HS-27A (cell line): ENCODE data around the gene GLS.

Experiments
- DNase-seq: peaks from one replicate; pipeline ENCODE4 v3.0.0-alpha.2; 2012; ENCODE audit warnings: low read depth, missing footprints

Gene GLS

DNA sequence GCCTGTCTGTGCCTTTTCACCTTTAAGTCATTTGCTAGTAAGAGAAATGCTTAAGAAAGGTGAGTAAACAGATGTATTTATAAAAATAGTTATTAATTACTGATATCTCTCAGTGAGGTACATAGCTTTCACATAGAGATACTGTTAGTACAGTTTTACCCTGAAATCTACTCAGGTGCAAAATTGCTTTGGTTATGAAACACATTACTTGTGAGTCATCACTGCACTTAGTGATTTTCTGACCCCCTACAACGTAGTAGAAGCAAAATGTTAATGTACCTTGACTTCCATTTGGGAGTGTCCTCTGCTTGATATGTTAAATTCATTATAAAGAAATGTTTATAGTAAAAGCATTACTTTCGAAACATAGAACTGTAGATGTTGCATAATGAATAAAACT is 6.5 kb downstream of the GLS start:
- DNase-seq: no peak

- DNase-seq: no peak
Observed at GRCh38 chr2:190888449-190888848, 7.8 kb downstream of the GLS start.

GRCh38 chr2:190889175-190889943 is 8.7 kb downstream of the GLS start:
- DNase-seq: no peak

DNA sequence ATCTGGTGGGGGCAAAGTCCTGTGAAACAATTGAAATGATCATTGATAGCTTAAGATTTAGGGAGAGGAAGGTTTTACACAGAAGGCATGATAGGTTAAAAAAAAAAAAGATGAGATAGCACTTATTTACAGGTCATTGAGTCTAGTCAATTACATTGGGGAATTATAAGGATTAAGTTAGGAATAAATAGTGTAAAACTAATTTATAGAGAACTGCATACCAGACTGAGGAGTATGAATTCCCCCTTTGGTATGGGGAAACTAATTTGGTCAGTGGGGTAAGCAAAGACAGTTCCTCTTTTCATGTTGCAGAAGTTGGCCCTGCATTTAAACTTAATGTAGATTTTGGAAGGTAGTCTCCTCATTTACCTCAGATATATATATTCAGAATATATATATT is 10.8 kb downstream of the GLS start:
- DNase-seq: no peak

DNA sequence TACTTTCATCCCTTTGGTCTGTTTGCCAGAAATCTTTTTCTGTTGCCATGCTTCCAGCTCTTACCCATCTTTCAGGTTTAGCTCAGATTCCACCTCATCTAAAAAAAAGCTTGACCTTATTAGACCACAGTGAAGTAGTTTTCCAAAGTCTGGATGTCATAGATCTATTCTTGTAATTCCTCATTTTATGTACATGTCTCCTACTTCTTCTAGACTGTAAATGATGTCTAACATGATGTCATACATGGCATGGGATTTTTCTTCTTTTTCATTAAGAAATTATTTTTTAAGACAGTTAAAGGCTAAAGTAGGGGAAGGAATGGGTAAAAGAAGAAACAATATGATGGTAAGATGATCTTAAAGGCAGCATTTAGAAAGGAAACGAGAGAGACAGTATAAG is 11.3 kb downstream of the GLS start:
- DNase-seq: no peak

GRCh38 chr2:190893157-190893556 is 12.5 kb downstream of the GLS start:
- no peak for DNase-seq

DNA sequence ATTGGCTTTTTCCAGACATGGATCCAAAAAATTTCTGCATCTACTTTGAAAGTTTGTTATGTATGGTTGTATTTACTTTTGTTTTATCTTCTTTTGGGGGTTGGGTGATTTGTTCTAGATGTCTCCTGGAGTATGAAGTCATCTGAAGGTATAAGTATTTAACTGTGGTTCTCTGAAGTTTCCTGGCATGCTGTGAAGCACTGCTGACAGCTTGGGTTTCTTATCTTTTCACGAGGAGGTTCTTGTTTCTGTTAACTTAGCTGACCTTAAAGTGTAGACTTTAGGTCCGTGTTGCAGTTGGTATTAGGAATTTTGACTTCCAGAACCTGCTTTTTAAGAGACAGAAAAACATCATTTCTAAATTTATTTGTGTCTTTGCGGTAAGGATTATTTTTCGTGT is 15.9 kb downstream of the GLS start:
- no peak for DNase-seq

- no peak for DNase-seq
Observed at GRCh38 chr2:190903693-190904450, 23.3 kb downstream of the GLS start.

GRCh38 chr2:190904640-190905261 is 24.1 kb downstream of the GLS start:
- no peak for DNase-seq

DNA sequence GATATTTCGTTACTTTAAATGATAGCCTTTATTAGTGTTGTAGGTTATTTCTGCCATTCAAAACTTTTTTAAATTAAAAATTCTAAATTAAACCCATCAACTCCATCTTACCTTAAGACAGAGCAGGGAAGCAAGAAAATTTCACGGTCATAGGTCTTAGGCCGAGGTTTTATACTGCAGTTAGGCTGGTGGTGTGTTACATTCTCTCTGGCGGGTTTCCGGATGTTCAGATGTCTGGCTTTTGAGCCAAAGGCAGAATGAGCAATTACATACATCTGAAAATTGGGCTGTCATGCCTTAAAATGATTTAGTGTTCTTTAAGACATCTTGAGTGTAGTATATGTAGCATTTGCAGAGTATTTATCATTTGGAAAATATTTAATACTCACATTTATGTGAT is 27.9 kb downstream of the GLS start:
- DNase-seq: no peak

DNA sequence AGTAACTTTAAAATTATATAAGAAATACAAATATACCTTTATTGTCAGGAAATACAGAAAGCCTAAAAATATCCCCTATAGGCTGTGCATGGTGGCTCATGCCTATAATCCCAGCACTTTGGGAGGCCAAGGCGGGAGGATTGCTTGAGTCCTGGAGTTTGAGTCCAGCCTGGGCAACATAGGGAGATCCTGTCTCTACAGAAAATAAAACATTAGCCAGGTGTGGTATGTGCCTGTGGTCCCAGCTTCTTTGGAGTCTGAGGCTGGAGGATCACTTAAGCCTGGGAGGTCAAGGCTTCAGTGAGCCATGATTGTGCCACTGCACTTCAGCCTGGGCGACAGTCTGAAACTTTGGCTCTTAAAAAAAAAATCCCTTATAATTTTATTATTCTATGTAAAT is 29.1 kb downstream of the GLS start:
- no peak for DNase-seq

DNA sequence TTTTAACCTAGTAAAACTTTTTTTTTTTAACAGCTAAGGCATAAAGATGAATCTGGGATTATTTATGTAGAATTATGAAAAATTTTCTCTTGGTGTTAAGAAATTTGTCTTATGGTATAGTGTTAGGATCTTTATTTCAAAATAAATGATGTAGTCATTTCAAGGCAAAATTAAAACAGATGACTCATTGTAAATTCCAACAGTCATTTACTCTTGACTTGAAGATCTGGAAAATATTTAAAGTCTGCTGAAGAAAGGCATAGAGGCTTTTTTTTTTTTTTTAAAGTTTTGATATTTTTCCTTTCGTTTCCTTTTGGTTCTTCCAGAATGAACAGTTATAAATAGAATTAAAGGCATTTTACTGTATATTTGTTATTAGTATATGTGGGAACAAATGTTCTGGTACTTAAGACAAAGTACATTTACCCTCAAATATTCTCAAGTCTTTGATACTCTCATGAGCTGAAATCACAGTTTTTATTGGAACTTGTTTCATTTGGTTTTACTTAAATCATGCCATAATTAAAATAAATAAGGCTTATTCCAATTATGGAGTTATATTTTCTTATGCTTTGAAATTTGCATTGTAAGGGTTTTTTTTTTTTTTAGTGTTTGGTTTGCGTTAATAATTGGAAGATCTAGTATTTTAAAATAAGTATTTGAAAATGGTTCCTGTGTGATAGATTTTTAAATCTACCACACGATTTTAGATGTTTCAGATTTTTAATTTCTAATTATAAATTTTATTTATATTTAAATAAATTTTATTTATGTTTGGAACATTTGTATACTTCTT is 29.9 kb downstream of the GLS start:
- DNase-seq: no peak

- no peak for DNase-seq
Observed at GRCh38 chr2:190911813-190912212, 31.2 kb downstream of the GLS start.

GRCh38 chr2:190912726-190913125 is 32.1 kb downstream of the GLS start:
- no peak for DNase-seq

DNA sequence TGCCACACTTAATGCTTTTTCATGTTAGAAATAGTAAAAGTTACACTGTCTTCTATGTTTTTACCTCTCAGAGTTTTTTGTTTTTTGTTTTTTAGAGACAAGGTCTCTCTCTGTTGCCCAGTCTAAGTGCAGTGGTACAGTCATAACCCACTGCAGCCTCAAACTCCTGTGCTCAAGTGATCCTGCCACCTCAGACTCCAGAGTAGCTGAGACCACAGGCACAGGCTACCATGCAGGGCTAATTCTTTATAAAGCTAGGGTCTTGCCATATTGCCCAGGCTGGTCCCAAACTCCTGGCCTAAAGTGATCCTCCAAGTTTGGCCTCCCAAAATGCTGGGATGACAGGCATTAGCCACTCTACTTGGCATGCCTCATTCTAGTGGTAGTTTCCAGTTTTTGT is 33.1 kb downstream of the GLS start:
- DNase-seq: no peak

DNA sequence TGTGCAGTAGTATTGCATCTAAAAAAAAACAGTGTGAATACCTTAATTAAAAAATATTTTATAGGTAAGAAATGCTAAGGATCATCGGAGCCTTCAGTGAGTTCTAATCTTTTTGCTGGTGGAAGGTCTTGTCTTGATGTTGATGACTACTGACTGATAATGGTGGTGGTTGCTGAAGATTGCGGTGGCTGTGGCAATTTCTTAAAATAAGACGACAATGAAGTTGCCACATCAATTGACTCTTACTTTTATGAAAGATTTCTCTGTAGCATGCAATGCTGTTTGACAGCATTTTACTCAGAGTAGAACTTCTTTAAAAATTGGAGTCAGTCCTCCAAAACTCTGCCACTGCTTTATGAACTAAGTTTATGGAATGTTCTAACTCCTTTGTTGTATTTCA is 36.2 kb downstream of the GLS start:
- DNase-seq: no peak

- no peak for DNase-seq
Observed at GRCh38 chr2:190920085-190920484, 39.5 kb downstream of the GLS start.

DNA sequence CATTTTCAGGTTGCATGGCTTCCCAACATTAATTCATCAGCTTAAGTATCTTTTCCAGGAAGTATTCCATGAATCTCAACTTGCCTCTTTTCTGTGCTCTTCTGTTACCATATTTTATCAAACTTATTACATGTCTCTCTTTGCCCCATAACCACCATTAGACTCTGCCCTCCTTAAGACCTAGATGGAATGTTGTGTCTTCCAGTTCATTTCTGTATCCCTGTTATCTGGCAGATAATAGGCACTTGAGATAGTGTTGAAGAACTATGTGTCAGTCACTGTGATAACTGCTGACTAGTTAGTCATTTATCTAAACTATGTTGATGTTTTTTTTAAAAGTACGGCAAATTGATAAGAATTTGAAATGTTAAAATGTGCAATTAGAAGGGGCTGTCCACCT is 41.8 kb downstream of the GLS start:
- DNase-seq: no peak

DNA sequence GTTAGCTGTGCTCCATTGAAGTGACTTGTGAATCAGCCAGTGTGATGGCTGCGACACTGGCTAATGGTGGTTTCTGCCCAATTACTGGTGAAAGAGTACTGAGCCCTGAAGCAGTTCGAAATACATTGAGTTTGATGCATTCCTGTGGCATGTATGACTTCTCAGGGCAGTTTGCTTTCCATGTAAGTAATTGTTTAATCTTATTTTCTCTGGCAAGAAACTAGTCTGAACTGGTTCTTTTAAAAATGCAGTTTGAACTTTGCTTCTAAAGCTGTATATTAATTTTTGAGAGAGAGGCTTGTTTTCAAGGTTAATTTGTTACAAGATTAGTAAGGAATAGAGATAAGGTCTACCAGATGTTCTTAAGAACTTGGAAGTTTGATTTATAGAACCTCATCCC is 46.7 kb downstream of the GLS start:
- no peak for DNase-seq

GRCh38 chr2:190929919-190930318 is 49.3 kb downstream of the GLS start:
- DNase-seq: no peak

DNA sequence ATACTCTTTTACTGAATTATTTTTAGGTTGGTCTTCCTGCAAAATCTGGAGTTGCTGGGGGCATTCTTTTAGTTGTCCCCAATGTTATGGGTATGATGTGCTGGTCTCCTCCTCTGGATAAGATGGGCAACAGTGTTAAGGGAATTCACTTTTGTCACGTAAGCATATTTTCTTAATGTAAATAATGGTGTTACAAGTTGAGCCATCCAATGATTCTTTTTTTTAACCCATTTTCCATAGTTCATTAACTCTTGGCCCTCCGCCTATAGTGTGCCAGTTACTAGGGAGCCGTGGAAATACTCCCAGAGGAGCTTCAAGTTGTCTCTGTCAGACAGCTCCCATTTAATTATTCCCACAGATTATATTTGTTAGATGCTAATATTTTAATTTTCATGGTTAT is 49.8 kb downstream of the GLS start:
- no peak for DNase-seq

DNA sequence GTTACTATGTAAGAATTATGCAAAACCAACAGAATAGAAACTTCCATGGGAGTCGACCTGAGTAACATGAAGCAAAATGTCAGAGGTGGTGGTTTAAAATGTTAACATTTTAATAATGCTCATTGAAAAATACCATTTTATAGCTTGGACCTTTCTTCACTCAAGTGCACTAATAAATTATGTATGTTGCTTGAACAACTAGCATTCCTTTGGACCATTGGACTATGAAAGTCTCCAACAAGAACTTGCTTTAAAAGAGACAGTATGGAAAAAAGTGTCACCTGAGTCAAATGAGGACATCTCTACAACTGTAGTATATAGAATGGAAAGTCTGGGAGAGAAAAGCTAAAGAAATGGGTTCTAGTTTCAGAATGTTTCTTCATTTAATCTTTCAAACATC is 51.9 kb downstream of the GLS start:
- DNase-seq: no peak

DNA sequence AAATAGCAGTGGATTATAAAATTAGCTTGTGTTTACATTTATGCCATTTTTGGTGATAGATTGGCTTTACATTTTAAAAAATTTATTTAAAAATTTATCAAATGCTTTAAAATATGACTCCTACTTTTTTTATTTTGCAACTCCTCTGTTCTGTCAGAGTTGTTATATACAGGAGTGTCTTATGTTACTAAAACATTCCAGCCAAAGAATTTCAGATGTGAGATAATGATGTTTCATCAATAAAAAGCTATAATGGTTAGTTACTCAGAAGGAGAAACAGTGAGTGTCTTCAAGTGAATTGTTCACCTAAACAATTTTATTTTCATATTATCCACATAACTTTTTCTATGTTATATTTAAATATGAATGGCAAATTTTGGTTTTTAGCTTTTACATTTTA is 52.7 kb downstream of the GLS start:
- no peak for DNase-seq
